MM.1S (cell line): ENCODE data around the gene MRPL58.
"Not testable (repeated sequence)": the region's sequence is repeated elsewhere in the genome, so short reads cannot be mapped to it uniquely, and the experiment has no call there.

Experiments used
- DNase-seq: peaks from one replicate; pipeline ENCODE4 v3.0.0-alpha.2; 2015
- H2AFZ ChIP-seq: fragments of 300-600 bp; sonication (generic); 2 replicates; pipeline ENCODE4 v1.6.0; 2016; ENCODE audit warnings: antibody characterized with exemption, low read length
- H3F3A ChIP-seq: fragments of 300-600 bp; sonication (generic); 2 replicates; pipeline ENCODE4 v1.6.1; 2016; ENCODE audit warnings: mild to moderate bottlenecking, antibody characterized with exemption, low read length, moderate library complexity, mixed read lengths; ENCODE audit not compliant: insufficient read depth
- H3K27ac ChIP-seq: fragments of 300-600 bp; sonication (generic); 2 replicates; pipeline ENCODE4 v1.5.1; 2016; ENCODE audit warnings: mild to moderate bottlenecking, low read length
- H3K27me3 ChIP-seq: fragments of 300-600 bp; sonication (generic); replicated peaks from 2 replicates; pipeline ENCODE4 v1.6.0; 2016; ENCODE audit warnings: low read length; ENCODE audit not compliant: insufficient read depth
- H3K36me3 ChIP-seq: fragments of 300-600 bp; sonication (generic); replicated peaks from 2 replicates; pipeline ENCODE4 v1.6.1; 2016; ENCODE audit warnings: mild to moderate bottlenecking, low read length, mixed read lengths; ENCODE audit not compliant: insufficient read depth
- H3K4me1 ChIP-seq: fragments of 300-600 bp; sonication (generic); 2 replicates; pipeline ENCODE4 v1.6.1; 2016; ENCODE audit warnings: low read length, mixed read lengths
- H3K4me2 ChIP-seq: fragments of 300-600 bp; sonication (generic); 2 replicates; pipeline ENCODE4 v1.6.0; 2016; ENCODE audit warnings: low read depth, low read length
- H3K4me3 ChIP-seq: fragments of 300-600 bp; sonication (generic); 2 replicates; pipeline ENCODE4 v1.5.1; 2016; ENCODE audit warnings: low read length, mixed read lengths
- H3K79me2 ChIP-seq: fragments of 300-600 bp; sonication (generic); 2 replicates; pipeline ENCODE4 v1.6.1; 2016; ENCODE audit warnings: mixed run types, low read length, mixed read lengths
- H3K9ac ChIP-seq: fragments of 300-600 bp; sonication (generic); 2 replicates; pipeline ENCODE4 v1.6.1; 2016; ENCODE audit warnings: low read length, mixed read lengths
- H3K9me2 ChIP-seq: fragments of 300-600 bp; sonication (generic); replicated peaks from 2 replicates; pipeline ENCODE4 v1.6.1; 2016; ENCODE audit warnings: mild to moderate bottlenecking, low read length, mixed read lengths; ENCODE audit not compliant: insufficient read depth
- H3K9me3 ChIP-seq: fragments of 300-600 bp; sonication (generic); replicated peaks from 2 replicates; pipeline ENCODE4 v1.6.1; 2016; ENCODE audit warnings: mild to moderate bottlenecking, low read length, mixed read lengths; ENCODE audit not compliant: insufficient read depth
- H4K20me1 ChIP-seq: fragments of 300-600 bp; sonication (generic); 2 replicates; pipeline ENCODE4 v1.6.1; 2016; ENCODE audit warnings: mild to moderate bottlenecking, low read length, moderate library complexity, mixed read lengths; ENCODE audit not compliant: insufficient read depth
- CTCF ChIP-seq: fragments of 300-600 bp; sonication (generic); IDR thresholded peaks from 2 replicates; pipeline ENCODE4 v1.5.1; 2016; ENCODE audit warnings: antibody characterized with exemption, low read length, mixed read lengths
- EZH2 ChIP-seq: fragments of 300-600 bp; sonication (generic); optimal IDR thresholded peaks from 2 replicates; pipeline ENCODE3; 2017; ENCODE audit warnings: low read depth, mild to moderate bottlenecking, antibody characterized with exemption, low read length, mixed read lengths
- EZH2phosphoT487 ChIP-seq: fragments of 300-600 bp; sonication (generic); IDR thresholded peaks from 2 replicates; pipeline ENCODE4 v1.6.1; 2018; ENCODE audit warnings: antibody characterized with exemption, low read length

Gene MRPL58

GRCh38 chr17:75039238-75039637 lies 26.8 kb downstream of the MRPL58 start:
- no peak overlapping the region for H3K4me3 ChIP-seq
- H3K4me1 ChIP-seq = no peaks in the 10 kb centered on the region
- H4K20me1 ChIP-seq = no peaks in the 10 kb centered on the region
- no peak overlapping the region for H3K9ac ChIP-seq
- no peak for TF ChIP-seq EZH2phosphoT487
- TF ChIP-seq CTCF = no peak
- TF ChIP-seq EZH2 = no peak
- H3K9me2 ChIP-seq = no peaks in the 10 kb centered on the region
- no peaks in the 10 kb centered on the region for H3K9me3 ChIP-seq
- no peaks in the 10 kb centered on the region for H3K79me2 ChIP-seq
- H3K36me3 ChIP-seq = no peaks in the 10 kb centered on the region
- no peak overlapping the region for H3K27ac ChIP-seq
- H3F3A ChIP-seq = peaks cover 9% of the 10 kb centered on the region; the same call in 1 of the 2 replicates
- DNase-seq = no peak
- no peak overlapping the region for H2AFZ ChIP-seq
- H3K27me3 ChIP-seq = no peaks in the 10 kb centered on the region
- no peak overlapping the region for H3K4me2 ChIP-seq

- no peaks in the 10 kb centered on the region for H3K9me3 ChIP-seq
- peaks cover 17% of the 10 kb centered on the region for H3K79me2 ChIP-seq
- no peaks in the 10 kb centered on the region for H3K4me1 ChIP-seq
- DNase-seq = no peak
- no peak overlapping the region for H3K4me2 ChIP-seq
- no peak overlapping the region for H3K9ac ChIP-seq
- no peaks in the 10 kb centered on the region for H3K36me3 ChIP-seq
- H3K9me2 ChIP-seq = no peaks in the 10 kb centered on the region
- 0 out of 2 replicates have a peak, but pooled peaks cover 4% of the 10 kb centered on the region for H3F3A ChIP-seq
- no peak overlapping the region for H2AFZ ChIP-seq
- H3K4me3 ChIP-seq = no peak overlapping the region
- no peak for TF ChIP-seq CTCF
- TF ChIP-seq EZH2 = no peak
- TF ChIP-seq EZH2phosphoT487 = no peak
- no peak overlapping the region for H3K27ac ChIP-seq
- H4K20me1 ChIP-seq = no peaks in the 10 kb centered on the region
- H3K27me3 ChIP-seq = no peaks in the 10 kb centered on the region
These were observed 29.3 kb downstream of the MRPL58 start for GRCh38 chr17:75041656-75042280.

- H3K4me2 ChIP-seq, H4K20me1 ChIP-seq, H3K9me2 ChIP-seq, H3K9ac ChIP-seq, H3K4me1 ChIP-seq, H3K4me3 ChIP-seq, H3K27me3 ChIP-seq, H3K36me3 ChIP-seq, H2AFZ ChIP-seq, H3K27ac ChIP-seq, DNase-seq, H3F3A ChIP-seq, H3K9me3 ChIP-seq: not testable (repeated sequence)
- H3K79me2 ChIP-seq = peaks cover 26% of the 10 kb centered on the region
These were observed 31.3 kb downstream of the MRPL58 start for GRCh38 chr17:75043789-75044188.

- no peak overlapping the region for H3K27ac ChIP-seq
- H2AFZ ChIP-seq = no peak overlapping the region
- no peaks in the 10 kb centered on the region for H3K27me3 ChIP-seq
- no peaks in the 10 kb centered on the region for H3K9me2 ChIP-seq
- H3K79me2 ChIP-seq = peaks cover 26% of the 10 kb centered on the region
- H3K9ac ChIP-seq = no peak overlapping the region
- H3K4me3 ChIP-seq = no peak overlapping the region
- H3K9me3 ChIP-seq = no peaks in the 10 kb centered on the region
- no peaks in the 10 kb centered on the region for H3K36me3 ChIP-seq
- no peak for DNase-seq
- H4K20me1 ChIP-seq = no peaks in the 10 kb centered on the region
- no peak overlapping the region for H3K4me2 ChIP-seq
- TF ChIP-seq EZH2 (no peak), CTCF (no peak), EZH2phosphoT487 (no peak)
- peaks cover 6% of the 10 kb centered on the region for H3K4me1 ChIP-seq
- no peaks in the 10 kb centered on the region; the same call in 1 of the 2 replicates for H3F3A ChIP-seq
These were observed 32.2 kb downstream of the MRPL58 start for GRCh38 chr17:75044716-75045115.

GRCh38 chr17:75045946-75046406 lies 33.5 kb downstream of the MRPL58 start:
- not testable (repeated sequence) for H3K27me3 ChIP-seq, H4K20me1 ChIP-seq, H3K9me3 ChIP-seq, DNase-seq, H3K36me3 ChIP-seq, H3K4me1 ChIP-seq, H3F3A ChIP-seq, H3K9me2 ChIP-seq
- Histone ChIP-seq H3K27ac (peak overlapping the region; percentile 68; the same call in 1 of the 2 replicates), H3K4me3 (peak overlapping the region; percentile 99), H3K4me2 (peak overlapping the region; percentile 33; the same call in 1 of the 2 replicates), H3K9ac (peak overlapping the region; percentile 94), H2AFZ (peak overlapping the region; percentile 94; the same call in 1 of the 2 replicates), H3K79me2 (peaks cover 26% of the 10 kb centered on the region)
